ENCODE measurements around the gene INF2.

The INF2 gene

DNA sequence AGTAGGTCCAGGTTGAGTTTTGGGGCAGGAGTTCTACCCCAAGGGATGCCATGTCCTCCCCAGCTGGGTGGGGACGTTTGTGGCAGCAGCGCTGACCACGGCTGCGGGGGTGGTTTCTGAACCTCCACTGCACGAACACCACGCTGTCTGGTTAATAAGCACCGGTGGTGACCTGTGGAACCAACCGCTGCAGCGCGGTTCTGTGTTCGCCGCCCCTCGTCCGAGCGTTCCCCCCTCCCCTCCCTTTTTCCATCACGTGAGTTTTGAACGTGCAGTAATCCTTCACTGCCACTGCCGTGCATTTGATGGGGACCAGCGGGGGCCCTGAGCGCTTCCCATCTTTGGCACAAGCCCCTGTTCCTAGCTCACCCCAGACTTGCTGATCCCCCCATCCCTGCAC is 28.2 kb downstream of the INF2 start:
- no peaks in the 10 kb centered on the region for H3K79me2 ChIP-seq (ENCODE audit: low read length)
- DNase-seq, result no peak
- H3K9me3 ChIP-seq (replicated peaks; ENCODE audit: insufficient read depth, low read length), result no peaks in the 10 kb centered on the region
- H4K20me1 ChIP-seq (ENCODE audit: insufficient read depth, low read length), result no peaks in the 10 kb centered on the region
- no peaks in the 10 kb centered on the region for H3F3A ChIP-seq (ENCODE audit: insufficient read depth, low read length)
- no peaks in the 10 kb centered on the region for H3K36me3 ChIP-seq (replicated peaks; ENCODE audit: insufficient read depth, low read length)
- H3K4me1 ChIP-seq (ENCODE audit: low read length), result peaks cover 10% of the 10 kb centered on the region; the same call in 1 of the 2 replicates
- H3K4me3 ChIP-seq (ENCODE audit: low read length), result no peak overlapping the region
- no peak overlapping the region for H3K4me2 ChIP-seq (ENCODE audit: low read depth, low read length)
- H3K27ac ChIP-seq (ENCODE audit: low read length), result no peak overlapping the region
- TF ChIP-seq EZH2phosphoT487 (IDR thresholded peaks at IDR 0.05; ENCODE audit: low read length) (no peak), EZH2 (optimal IDR thresholded peaks at IDR 0.05; ENCODE audit: low read depth, low read length) (no peak)
- TF ChIP-seq, protein P1, sequence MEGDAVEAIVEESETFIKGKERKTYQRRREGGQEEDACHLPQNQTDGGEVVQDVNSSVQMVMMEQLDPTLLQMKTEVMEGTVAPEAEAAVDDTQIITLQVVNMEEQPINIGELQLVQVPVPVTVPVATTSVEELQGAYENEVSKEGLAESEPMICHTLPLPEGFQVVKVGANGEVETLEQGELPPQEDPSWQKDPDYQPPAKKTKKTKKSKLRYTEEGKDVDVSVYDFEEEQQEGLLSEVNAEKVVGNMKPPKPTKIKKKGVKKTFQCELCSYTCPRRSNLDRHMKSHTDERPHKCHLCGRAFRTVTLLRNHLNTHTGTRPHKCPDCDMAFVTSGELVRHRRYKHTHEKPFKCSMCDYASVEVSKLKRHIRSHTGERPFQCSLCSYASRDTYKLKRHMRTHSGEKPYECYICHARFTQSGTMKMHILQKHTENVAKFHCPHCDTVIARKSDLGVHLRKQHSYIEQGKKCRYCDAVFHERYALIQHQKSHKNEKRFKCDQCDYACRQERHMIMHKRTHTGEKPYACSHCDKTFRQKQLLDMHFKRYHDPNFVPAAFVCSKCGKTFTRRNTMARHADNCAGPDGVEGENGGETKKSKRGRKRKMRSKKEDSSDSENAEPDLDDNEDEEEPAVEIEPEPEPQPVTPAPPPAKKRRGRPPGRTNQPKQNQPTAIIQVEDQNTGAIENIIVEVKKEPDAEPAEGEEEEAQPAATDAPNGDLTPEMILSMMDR (IDR thresholded peaks at IDR 0.05; ENCODE audit: low read length), result no peak
- no peaks in the 10 kb centered on the region for H3K27me3 ChIP-seq (replicated peaks; ENCODE audit: insufficient read depth, low read length)
- no peak overlapping the region for H3K9ac ChIP-seq (ENCODE audit: low read length)
- no peaks in the 10 kb centered on the region for H3K9me2 ChIP-seq (replicated peaks; ENCODE audit: insufficient read depth, low read length)
- no peak overlapping the region for H2AFZ ChIP-seq (ENCODE audit: low read length)

DNA sequence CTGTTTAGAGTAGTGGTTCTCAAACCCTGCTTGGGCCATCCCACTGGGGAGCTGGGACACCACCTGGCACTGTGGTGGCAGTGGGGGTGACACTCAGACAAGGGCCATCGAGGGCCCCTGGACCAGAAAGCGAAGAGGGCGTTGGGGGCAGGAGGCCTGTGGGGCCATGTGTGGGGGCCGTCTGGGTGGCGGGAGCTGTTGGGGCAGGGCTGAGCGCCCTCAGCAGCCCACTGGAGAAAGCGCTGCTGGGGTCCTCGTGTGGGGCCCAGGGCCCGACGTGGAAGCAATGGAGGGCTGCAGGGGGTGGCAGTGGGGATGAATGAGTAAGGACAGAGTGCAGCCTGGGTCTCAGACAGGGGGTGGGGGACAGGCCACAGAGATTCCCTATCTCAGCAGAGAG is 28.7 kb downstream of the INF2 start:
- Histone ChIP-seq H3K4me1 (ENCODE audit: low read length) (peaks cover 10% of the 10 kb centered on the region; the same call in 1 of the 2 replicates), H2AFZ (ENCODE audit: low read length) (no peak overlapping the region), H3K9me2 (replicated peaks; ENCODE audit: insufficient read depth, low read length) (no peaks in the 10 kb centered on the region), H3K9ac (ENCODE audit: low read length) (no peak overlapping the region), H3K4me3 (ENCODE audit: low read length) (no peak overlapping the region), H3F3A (ENCODE audit: insufficient read depth, low read length) (no peaks in the 10 kb centered on the region), H4K20me1 (ENCODE audit: insufficient read depth, low read length) (no peaks in the 10 kb centered on the region), H3K27ac (ENCODE audit: low read length) (no peak overlapping the region), H3K79me2 (ENCODE audit: low read length) (no peaks in the 10 kb centered on the region), H3K9me3 (replicated peaks; ENCODE audit: insufficient read depth, low read length) (no peaks in the 10 kb centered on the region), H3K4me2 (ENCODE audit: low read depth, low read length) (no peak overlapping the region), H3K27me3 (replicated peaks; ENCODE audit: insufficient read depth, low read length) (no peaks in the 10 kb centered on the region), H3K36me3 (replicated peaks; ENCODE audit: insufficient read depth, low read length) (no peaks in the 10 kb centered on the region)
- TF ChIP-seq, protein P1 (IDR thresholded peaks at IDR 0.05; ENCODE audit: low read length), result no peak
- TF ChIP-seq EZH2 (optimal IDR thresholded peaks at IDR 0.05; ENCODE audit: low read depth, low read length), result no peak
- no peak for TF ChIP-seq EZH2phosphoT487 (IDR thresholded peaks at IDR 0.05; ENCODE audit: low read length)
- DNase-seq, result no peak

DNA sequence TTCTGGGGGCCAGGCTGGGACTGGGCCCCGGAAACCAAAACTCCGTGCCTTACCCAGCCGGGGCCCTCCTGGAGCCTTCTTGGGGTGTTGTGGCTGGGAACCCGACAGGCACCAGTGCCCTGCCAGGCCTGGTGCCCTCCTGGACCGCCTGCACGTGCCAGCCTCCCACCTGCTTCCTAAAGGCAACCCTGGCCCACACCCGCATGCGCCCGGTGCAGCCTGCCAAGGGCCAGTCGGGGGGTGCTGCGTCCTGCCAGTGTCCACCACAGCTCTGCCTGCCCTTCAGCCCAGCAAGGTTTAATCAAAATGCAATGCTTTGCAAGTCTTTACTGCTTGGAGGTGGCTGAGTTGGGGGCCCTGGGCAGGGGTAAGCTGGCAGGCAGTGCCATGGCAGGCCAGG is 29.5 kb downstream of the INF2 start:
- Histone ChIP-seq H3K79me2 (ENCODE audit: low read length) (no peaks in the 10 kb centered on the region), H3K27ac (ENCODE audit: low read length) (no peak overlapping the region), H4K20me1 (ENCODE audit: insufficient read depth, low read length) (no peaks in the 10 kb centered on the region), H3K4me2 (ENCODE audit: low read depth, low read length) (no peak overlapping the region), H3K36me3 (replicated peaks; ENCODE audit: insufficient read depth, low read length) (no peaks in the 10 kb centered on the region), H2AFZ (ENCODE audit: low read length) (no peak overlapping the region), H3K4me1 (ENCODE audit: low read length) (peaks cover 10% of the 10 kb centered on the region; the same call in 1 of the 2 replicates), H3F3A (ENCODE audit: insufficient read depth, low read length) (no peaks in the 10 kb centered on the region), H3K27me3 (replicated peaks; ENCODE audit: insufficient read depth, low read length) (no peaks in the 10 kb centered on the region), H3K9me2 (replicated peaks; ENCODE audit: insufficient read depth, low read length) (no peaks in the 10 kb centered on the region), H3K9me3 (replicated peaks; ENCODE audit: insufficient read depth, low read length) (no peaks in the 10 kb centered on the region), H3K9ac (ENCODE audit: low read length) (no peak overlapping the region), H3K4me3 (ENCODE audit: low read length) (no peak overlapping the region)
- no peak for TF ChIP-seq EZH2 (optimal IDR thresholded peaks at IDR 0.05; ENCODE audit: low read depth, low read length)
- TF ChIP-seq, protein P1 (IDR thresholded peaks at IDR 0.05; ENCODE audit: low read length), result no peak
- no peak for TF ChIP-seq EZH2phosphoT487 (IDR thresholded peaks at IDR 0.05; ENCODE audit: low read length)
- DNase-seq, result no peak

Data from MM.1S (cell line).